Stimulated activated CD4-positive, alpha-beta T cell treated with anti-CD3 and anti-CD28 coated beads, Interleukin-4, amount 100 ng/mL, for 24 hours (primary cell): ENCODE measurements around the gene FAM107B.
"Not testable (repeated sequence)": the region's sequence is repeated elsewhere in the genome, so short reads cannot be mapped to it uniquely, and the experiment has no call there.

Source experiments
- DNase-seq: peaks from one replicate; pipeline ENCODE4 v3.0.0-alpha.2; 2020

FAM107B gene

GRCh38 chr10:14659626-14660196, 115.0 kb downstream of the FAM107B start:
- peak; percentile 62 for DNase-seq

- not testable (repeated sequence) for DNase-seq
These were observed 115.6 kb downstream of the FAM107B start for GRCh38 chr10:14659137-14659536.

DNA sequence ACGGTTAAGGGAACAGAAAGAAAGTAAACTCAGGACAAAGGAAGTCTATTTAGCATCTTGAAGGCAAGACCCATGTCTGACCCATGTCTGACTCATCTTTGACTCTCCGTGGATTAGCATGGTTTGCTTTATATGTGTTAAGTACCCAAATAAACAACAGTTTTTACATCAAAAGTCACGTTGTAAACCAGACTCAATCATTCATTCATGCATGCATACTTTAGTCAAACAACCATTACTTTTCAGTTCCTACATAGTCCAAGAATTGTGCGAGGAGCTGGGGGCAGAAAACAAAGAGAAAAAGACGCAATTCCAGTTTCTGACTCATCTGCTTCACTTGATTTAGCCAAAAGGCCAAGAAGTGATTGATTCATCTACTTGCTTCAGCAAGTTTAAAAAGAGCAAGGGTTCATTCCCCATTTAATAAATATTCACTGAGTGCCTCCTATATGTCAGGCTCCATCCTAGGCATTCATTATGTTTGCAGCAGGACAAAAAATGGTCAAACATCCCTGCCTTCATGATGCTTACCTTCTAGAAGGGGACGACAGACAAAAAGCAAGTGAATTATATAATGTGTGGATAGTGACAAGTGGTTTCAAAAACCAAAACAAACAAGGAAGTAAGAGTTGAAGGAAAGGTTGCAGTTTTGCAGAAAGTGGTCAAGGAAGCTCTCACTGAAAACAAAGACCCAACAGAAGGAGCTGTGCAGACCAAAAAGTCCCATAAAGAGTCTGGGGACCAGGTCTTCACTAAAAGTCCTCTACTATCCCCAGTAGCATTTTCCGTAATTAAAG, 116.2 kb downstream of the FAM107B start:
- DNase-seq, result no peak

- no peak for DNase-seq
These were observed 118.5 kb downstream of the FAM107B start for GRCh38 chr10:14656052-14656730.

DNA sequence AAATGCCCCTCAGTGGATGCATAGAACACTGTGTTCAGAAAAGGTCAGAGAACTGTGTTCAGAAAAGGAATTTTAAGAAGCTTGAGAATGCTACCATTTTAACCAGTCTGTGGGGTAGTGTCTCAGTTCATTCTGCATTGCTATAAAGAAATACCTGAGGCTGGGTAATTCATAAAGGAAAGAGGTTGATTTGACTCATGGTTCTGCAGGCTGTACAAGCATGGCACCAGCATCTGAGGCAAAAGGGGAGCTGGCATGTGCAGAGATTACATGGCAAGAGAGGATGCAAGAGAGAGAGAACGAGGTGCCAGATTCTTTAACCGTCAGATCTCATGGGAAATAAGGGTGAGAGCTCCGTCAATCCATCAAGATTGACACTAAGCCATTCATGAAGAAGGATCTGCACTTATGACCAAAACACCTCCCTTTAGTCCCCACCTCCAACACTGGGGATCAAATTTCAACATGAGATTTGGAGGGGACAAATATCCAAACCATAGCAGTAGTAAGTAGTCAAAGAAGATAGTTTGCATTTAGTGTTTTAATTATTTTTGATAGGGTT, 119.8 kb downstream of the FAM107B start:
- DNase-seq, result no peak

DNA sequence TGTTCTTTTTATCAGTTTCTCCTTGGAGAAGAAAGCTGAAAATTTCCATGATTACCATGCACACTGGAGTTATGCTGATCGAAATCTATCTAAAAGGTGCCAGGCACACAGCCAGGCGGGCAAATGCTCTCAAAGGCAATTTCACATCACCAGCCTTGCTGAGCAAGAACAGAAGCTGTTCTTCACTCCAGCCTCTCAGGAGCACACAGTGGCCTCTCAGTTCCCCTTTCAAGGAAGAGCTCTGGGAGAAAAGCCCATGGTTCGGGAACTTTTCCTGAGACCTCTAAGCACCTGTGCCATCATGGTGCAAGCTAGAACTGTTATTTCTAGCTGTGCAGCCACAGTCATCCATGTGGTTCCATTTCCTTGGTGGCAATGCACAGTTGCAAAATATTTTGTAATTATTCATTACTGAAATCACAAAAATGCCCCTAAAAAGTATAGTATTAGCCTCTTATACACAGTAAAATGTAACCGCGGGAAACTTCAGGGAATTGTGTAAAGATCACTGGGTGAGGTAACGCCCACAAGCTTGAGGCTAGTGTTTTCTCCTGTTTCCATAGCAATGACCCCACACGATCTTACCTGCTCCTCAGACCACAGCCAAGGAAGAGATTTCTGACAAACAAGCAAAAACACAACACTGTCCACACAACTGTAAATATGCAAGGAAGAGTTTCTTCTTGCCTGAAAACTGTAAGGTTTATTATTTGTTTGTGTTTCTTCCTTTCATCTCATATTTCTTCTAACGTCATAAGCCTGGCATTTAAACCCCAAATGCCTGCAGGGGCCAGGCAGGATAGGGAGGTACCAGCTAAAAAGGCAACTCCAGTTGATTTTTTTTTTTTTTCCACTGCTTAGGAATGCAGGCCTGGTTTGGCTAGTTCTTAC, 121.2 kb downstream of the FAM107B start:
- no peak for DNase-seq

GRCh38 chr10:14652816-14653215, 121.9 kb downstream of the FAM107B start:
- no peak for DNase-seq

DNA sequence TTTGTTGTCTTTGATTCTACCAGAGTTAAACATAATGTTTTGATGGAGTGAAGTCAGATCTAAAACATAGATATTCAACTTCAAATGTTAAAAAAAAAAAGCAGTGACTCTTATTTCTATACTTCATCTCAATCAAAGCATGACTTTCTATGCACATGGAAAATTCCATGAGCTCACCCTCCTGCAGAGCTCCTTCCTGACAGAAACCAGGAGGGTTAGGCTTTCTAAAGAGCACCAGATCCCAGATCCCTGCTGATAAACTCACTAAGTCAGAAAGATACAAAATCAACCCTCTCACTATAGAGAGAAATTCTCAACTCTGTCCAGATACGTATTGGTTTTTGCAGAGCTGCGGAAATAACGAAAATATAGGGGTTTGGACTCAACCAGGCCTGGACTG, 122.6 kb downstream of the FAM107B start:
- DNase-seq, result no peak

DNA sequence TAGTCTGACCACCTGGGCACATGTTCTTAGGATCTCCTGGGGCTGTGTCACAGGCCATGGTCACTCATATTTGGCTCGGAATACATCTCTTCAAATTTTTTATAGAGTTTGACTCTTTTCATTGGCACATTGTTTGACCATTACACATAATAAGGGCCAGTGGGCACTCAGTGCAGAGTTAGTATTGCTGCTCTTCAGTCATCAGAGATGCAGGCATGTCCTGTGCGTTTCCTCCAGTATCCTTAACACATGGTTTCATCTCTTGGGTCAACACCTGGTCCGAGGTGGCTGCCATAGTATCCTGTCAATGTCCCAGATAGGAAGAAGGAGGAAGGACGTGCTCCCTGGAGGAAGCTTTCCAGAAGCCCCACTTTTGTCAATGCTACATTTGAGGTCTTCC, 125.0 kb downstream of the FAM107B start:
- DNase-seq, result no peak

- no peak for DNase-seq
These were observed 125.8 kb downstream of the FAM107B start for GRCh38 chr10:14648946-14649345.

GRCh38 chr10:14648005-14648765, 126.5 kb downstream of the FAM107B start:
- peak; percentile 68 for DNase-seq

- DNase-seq, result peak; percentile 20
These were observed 129.3 kb downstream of the FAM107B start for GRCh38 chr10:14645239-14645960.

DNA sequence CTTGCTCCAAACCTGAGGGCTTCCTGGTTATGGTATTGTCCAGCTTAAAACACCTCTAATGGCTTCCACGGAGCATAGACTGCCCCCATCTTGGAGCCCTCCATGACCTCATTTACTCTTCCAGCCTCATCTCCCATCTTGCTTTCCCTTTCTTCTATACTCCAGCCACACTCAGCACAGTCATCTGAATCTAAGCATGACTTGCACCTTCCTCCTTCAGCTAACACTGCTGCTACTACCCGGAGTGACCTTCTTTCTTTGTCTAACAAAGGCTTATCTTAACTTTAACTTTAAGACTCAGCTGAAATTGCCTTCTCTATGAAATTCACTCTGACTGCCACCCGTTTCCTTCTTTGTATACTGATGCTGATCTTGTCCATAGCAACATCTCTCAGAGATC, 135.1 kb downstream of the FAM107B start:
- no peak for DNase-seq

DNA sequence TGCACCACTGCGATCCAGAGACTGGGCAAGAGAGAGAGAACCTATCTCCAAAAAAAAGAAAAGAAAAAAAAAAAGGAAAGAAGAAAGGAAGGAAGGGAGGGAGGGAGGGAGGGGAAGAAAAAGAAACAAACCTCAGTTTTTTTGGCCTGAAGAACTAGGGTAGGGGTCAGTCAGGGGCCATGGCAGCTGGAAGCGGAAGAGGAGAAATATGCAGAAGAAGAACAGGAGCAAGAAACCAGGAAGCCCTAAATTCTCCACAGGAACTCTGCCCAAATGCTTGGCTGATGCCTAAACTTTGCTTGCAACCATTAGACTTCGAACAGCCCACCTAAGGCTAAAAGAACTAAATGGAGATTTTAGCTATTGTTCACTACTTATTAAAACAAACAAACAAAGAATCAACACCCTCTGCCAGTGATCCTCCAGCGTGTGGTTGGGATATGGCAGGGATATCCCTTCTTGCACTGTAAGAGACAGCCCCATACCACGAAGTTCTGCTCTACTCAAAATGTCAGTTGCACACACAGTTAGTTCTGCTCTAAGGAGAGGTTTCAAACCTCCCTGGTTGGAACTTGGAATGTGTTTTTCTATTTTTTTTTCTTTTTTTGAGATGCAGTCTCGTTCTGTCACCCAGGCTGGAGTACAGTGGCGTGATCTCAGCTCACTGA, 139.5 kb downstream of the FAM107B start:
- no peak for DNase-seq

DNA sequence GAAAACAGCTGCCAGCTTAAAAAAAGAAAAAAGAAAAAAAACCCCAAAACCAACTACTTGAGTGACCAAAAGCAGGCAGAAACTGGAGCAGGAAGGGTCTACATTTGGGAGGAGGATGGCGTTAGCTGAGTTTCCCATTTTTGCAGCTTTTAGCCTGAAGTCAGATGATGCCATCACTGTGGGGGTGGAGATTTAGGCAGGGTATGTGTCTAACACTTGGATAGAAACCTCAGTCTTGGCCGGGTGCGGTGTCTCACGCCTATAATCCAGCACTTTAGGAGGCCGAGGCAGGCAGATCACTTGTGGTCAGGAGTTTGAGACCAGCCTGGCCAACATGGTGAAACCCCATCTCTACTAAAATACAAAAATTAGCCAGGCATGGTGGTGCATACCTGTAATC, 140.1 kb downstream of the FAM107B start:
- not testable (repeated sequence) for DNase-seq

- no peak for DNase-seq
These were observed 148.8 kb downstream of the FAM107B start for GRCh38 chr10:14625765-14626525.

DNA sequence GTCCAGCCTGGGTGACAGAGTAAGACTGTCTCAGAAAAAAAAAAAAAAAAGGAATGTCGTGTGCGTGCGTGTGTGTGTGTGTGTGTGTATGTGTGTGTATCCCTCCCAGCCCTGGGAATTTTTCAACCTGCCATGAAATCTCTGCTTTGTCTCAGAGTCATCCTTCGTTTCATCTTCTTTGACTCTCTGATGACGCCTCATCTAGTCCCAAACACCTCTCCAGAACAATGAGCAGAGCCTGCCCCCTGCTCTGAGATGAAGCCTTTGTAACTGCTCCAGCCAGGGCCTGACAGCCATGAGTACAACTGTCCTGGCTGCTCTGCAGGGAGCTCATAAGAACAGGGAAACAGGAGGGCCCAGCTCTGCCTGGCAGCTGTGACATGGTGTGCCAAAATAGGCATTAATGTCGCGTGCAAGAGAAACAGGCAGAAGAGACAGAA, 149.5 kb downstream of the FAM107B start:
- DNase-seq, result no peak

DNA sequence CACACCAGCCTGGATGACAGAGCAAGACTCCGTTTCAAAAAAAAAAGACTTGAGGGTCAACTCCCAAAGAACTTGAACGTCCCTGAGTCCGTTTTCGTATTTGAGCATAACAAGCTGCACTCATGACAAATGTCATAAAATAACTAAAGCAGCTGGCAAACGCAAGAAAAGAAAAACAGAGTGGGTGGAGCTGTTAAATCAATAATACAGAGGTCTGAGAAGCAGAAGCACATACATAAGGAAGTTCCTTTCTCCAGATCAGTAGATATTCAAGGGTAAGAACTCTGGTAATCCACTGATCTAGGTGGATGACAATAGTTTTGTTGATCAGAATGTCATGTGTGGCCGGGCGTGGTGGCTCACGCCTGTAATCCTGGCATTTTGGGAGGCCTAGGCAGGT, 150.1 kb downstream of the FAM107B start:
- DNase-seq, result no peak

GRCh38 chr10:14623931-14624330, 150.8 kb downstream of the FAM107B start:
- DNase-seq, result no peak

- no peak for DNase-seq
These were observed 153.7 kb downstream of the FAM107B start for GRCh38 chr10:14621037-14621436.
